Hematopoietic multipotent progenitor cell treated with erythropoietin and hydrocortisone succinate and interleukin-3 and kit ligand, for 15 days (in vitro differentiated cells): Measurements from ENCODE around the gene S100A9.
"Not testable (repeated sequence)": the region's sequence is repeated elsewhere in the genome, so short reads cannot be mapped to it uniquely, and the experiment has no call there.

ENCODE experiments used
- DNase-seq: peaks from one replicate; pipeline ENCODE4 v3.0.0-alpha.2; 2015; ENCODE audit warnings: low spot score

The S100A9 gene

GRCh38 chr1:153390938-153391710 lies 33.5 kb downstream of the S100A9 start, which contains the start of gene S100A8:
TSS of gene S100A8 (minus strand) at chr1:153391073. CDS start at chr1:153390535, 538 bp downstream.
- DNase-seq = no peak

- DNase-seq = no peak
Observed at GRCh38 chr1:153392258-153392657, 34.6 kb downstream of the S100A9 start.

- DNase-seq = no peak
Observed at GRCh38 chr1:153392822-153393221, 35.2 kb downstream of the S100A9 start.

DNA sequence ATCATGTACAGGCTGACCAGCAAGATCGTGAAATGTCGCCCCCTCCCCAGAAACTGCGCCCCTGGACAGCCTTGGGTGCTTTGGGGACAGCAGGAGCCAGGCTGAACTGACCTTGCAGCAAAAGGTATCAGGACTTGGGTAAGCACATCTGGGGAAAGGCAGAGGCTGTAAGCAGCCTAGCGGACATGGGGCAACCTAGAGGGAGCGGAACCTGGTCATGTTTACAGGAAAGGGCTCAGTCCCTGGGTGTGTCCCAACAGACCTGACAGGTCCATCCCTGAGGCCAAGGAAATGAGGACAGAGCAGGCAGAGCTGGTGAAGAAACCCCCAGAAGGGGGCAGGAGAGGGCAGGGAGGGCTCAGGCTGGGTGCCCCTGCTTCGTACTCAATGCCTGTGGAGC lies 36.3 kb downstream of the S100A9 start:
- no peak for DNase-seq

GRCh38 chr1:153394391-153394790 lies 36.7 kb downstream of the S100A9 start:
- DNase-seq = no peak

GRCh38 chr1:153395136-153395685 lies 37.6 kb downstream of the S100A9 start:
- DNase-seq = no peak

DNA sequence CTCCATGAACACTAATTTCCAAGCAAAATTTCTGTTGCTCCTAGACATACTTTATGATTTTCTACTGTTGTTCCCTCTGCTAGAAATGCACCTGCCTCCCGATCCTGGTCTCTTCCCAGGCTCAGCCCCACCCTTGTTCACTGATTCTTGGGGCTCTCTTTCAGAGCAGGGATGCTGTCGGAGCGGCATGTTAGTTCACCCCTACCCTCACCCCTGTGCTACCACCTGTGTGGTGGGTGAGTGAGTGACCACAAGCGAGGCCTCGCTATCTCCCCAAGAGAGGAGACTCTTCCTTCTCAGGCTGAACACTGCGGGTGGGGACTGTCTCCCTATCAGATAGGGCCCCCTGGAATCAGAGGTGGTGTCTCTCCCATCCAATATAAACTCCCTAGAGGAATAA lies 38.1 kb downstream of the S100A9 start:
- no peak for DNase-seq

DNA sequence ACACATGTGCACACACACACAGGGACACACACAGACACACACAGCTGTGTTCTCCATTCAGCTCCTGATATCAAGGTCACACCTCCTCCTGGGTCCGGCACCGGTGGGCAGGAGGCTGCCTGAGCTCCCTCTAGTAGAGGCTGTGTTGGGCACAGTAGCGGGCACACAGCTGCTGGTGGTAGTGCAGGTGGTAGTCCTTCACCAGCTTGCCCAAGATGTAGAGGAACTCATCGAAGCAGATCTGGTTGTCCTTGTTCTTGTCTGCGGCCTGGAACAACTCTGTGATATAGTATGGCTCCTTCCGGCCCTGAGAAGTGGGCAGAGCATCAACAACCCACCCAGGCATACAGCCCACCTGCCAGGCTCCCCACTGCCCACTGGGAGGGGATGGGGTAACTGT lies 38.8 kb downstream of the S100A9 start:
- DNase-seq = no peak

GRCh38 chr1:153397051-153397923 lies 39.6 kb downstream of the S100A9 start:
- no peak for DNase-seq

- no peak for DNase-seq
Observed at GRCh38 chr1:153397924-153398651, 40.4 kb downstream of the S100A9 start.

GRCh38 chr1:153399401-153400055 lies 41.9 kb downstream of the S100A9 start:
- DNase-seq = no peak

GRCh38 chr1:153400244-153400643 lies 42.6 kb downstream of the S100A9 start:
- DNase-seq = no peak

- DNase-seq = no peak
Observed at GRCh38 chr1:153401461-153401860, 43.8 kb downstream of the S100A9 start.

- DNase-seq = no peak
Observed at GRCh38 chr1:153402226-153402625, 44.6 kb downstream of the S100A9 start.

DNA sequence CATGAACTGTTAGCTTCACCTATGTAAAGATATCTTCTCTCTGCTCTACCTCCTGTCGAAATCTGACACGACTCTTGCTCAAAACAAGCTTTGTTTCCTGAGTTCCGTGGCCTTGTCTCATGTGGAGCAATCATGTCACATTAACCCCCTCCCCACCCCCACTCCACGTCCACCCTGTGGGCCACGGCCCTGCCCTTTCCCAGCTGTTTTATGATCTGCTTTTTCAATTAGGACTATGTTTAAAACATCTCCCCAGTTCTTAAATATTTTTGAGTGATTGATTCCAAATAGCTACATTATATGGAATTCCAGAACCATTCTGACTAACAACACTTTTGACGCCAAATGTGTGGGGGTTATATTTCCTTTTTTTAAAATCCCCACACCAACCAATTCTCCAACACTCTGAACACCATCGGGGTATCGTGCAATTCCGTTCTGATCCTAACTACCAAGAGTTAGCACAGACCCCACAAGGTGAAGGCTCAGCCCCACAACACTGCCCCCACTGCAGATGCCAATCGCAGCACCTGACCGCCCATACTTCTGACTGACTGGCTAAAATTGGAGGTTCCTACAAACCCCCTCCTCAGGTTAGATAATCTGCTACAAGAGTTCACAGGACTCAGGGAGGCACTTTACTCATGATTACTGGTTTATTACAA lies 45.9 kb downstream of the S100A9 start:
- no peak for DNase-seq

- no peak for DNase-seq
Observed at GRCh38 chr1:153404086-153404635, 46.5 kb downstream of the S100A9 start.

DNA sequence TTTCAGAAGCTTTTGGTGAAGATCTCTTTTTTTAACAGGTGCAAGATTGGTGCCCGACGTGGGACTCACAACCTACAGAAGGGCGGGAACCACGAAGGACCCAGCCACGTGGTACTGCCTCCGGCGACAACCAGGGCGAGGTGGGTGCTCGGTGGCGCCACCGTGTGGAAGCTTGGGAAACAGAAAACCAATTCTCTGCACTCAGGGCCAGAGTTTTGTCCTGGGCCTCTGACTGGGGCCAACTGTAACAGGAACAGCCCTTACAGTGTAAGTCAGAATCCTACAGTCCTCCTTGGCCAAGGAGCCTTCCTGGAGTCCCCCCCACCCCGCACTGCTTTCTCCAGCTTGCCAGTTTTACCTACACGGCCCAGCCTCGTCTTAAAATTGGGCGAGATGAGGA lies 47.1 kb downstream of the S100A9 start:
- peak; percentile 41 for DNase-seq

- DNase-seq = not testable (repeated sequence)
Observed at GRCh38 chr1:153405825-153406599, 48.4 kb downstream of the S100A9 start.

- DNase-seq = not testable (repeated sequence)
Observed at GRCh38 chr1:153407274-153407673, 49.6 kb downstream of the S100A9 start.
